ENCODE data around the gene POMGNT1.

GRCh38 chr1:46205791-46206190, 7.6 kb upstream of the POMGNT1 start:
- TF ChIP-seq EZH2phosphoT487 (IDR thresholded peaks at IDR 0.05; ENCODE audit: borderline replicate concordance, low read length): no peak
- no peak for TF ChIP-seq EZH2 (IDR thresholded peaks at IDR 0.05; ENCODE audit: low read length, unreplicated experiment)
- TF ChIP-seq, protein P1, sequence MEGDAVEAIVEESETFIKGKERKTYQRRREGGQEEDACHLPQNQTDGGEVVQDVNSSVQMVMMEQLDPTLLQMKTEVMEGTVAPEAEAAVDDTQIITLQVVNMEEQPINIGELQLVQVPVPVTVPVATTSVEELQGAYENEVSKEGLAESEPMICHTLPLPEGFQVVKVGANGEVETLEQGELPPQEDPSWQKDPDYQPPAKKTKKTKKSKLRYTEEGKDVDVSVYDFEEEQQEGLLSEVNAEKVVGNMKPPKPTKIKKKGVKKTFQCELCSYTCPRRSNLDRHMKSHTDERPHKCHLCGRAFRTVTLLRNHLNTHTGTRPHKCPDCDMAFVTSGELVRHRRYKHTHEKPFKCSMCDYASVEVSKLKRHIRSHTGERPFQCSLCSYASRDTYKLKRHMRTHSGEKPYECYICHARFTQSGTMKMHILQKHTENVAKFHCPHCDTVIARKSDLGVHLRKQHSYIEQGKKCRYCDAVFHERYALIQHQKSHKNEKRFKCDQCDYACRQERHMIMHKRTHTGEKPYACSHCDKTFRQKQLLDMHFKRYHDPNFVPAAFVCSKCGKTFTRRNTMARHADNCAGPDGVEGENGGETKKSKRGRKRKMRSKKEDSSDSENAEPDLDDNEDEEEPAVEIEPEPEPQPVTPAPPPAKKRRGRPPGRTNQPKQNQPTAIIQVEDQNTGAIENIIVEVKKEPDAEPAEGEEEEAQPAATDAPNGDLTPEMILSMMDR (conservative IDR thresholded peaks at IDR 0.05; ENCODE audit: low read depth, low read length): no peak
